OCI-LY1 (cell line): ENCODE results near the gene PID1.

Experiments used
- H2AFZ ChIP-seq: fragments of 200-600 bp; sonication (generic), shearing (Covaris generic); 2 replicates; pipeline ENCODE4 v1.6.0; 2014; ENCODE audit warnings: antibody characterized with exemption, mild to moderate bottlenecking, low read length
- H3F3A ChIP-seq: fragments of 200-600 bp; sonication (generic), shearing (Covaris generic); 2 replicates; pipeline ENCODE4 v1.6.0; 2014; ENCODE audit warnings: mild to moderate bottlenecking, antibody characterized with exemption, low read length, moderate library complexity; ENCODE audit not compliant: insufficient read depth
- H3K27ac ChIP-seq: fragments of 200-600 bp; sonication (generic); 2 replicates; pipeline ENCODE4 v1.5.1; 2014; ENCODE audit warnings: low read length, mixed run types, mild to moderate bottlenecking, low read depth; ENCODE audit not compliant: poor library complexity, severe bottlenecking
- H3K27me3 ChIP-seq: fragments of 200-600 bp; sonication (generic); 2 replicates; pipeline ENCODE4 v1.6.0; 2014; ENCODE audit warnings: antibody characterized with exemption, mild to moderate bottlenecking, low read length, moderate library complexity; ENCODE audit not compliant: insufficient read depth
- H3K36me3 ChIP-seq: fragments of 200-600 bp; sonication (generic); 2 replicates; pipeline ENCODE4 v1.6.1; 2014; ENCODE audit warnings: mild to moderate bottlenecking, antibody characterized with exemption, low read length, moderate library complexity, mixed read lengths; ENCODE audit not compliant: insufficient read depth
- H3K4me1 ChIP-seq: fragments of 200-600 bp; sonication (generic); 2 replicates; pipeline ENCODE4 v1.5.1; 2014; ENCODE audit warnings: mild to moderate bottlenecking, low read length, moderate library complexity; ENCODE audit not compliant: insufficient read depth, severe bottlenecking
- H3K4me2 ChIP-seq: fragments of 200-600 bp; sonication (generic), shearing (Covaris generic); 2 replicates; pipeline ENCODE4 v1.6.1; 2014; ENCODE audit warnings: low read length
- H3K4me3 ChIP-seq: fragments of 200-600 bp; sonication (generic); 2 replicates; pipeline ENCODE4 v1.5.1; 2014; ENCODE audit warnings: low read length, low read depth, mild to moderate bottlenecking, mixed read lengths; ENCODE audit not compliant: poor library complexity, severe bottlenecking
- H3K79me2 ChIP-seq: fragments of 200-600 bp; shearing (Covaris generic); 2 replicates; pipeline ENCODE4 v1.6.1; 2016; ENCODE audit warnings: mixed run types, low read length, mixed read lengths; ENCODE audit not compliant: insufficient read depth
- H3K9ac ChIP-seq: fragments of 200-600 bp; sonication (generic), shearing (Covaris generic); 2 replicates; pipeline ENCODE4 v1.6.1; 2014; ENCODE audit warnings: mild to moderate bottlenecking, low read length, mixed read lengths
- H3K9me2 ChIP-seq: fragments of 200-600 bp; sonication (generic), shearing (Covaris generic); 2 replicates; pipeline ENCODE4 v1.6.1; 2014; ENCODE audit warnings: low read depth, mild to moderate bottlenecking, low read length, mixed read lengths
- H3K9me3 ChIP-seq: fragments of 200-600 bp; shearing (Covaris generic); 2 replicates; pipeline ENCODE4 v1.6.1; 2014; ENCODE audit warnings: low read length, mixed read lengths
- H4K20me1 ChIP-seq: fragments of 200-600 bp; sonication (generic), shearing (Covaris generic); 2 replicates; pipeline ENCODE4 v1.6.0; 2016; ENCODE audit warnings: mild to moderate bottlenecking, low read length; ENCODE audit not compliant: insufficient read depth
- EZH2 ChIP-seq: fragments of 200-600 bp; sonication (generic), shearing (Covaris generic); IDR thresholded peaks from 2 replicates; pipeline ENCODE4 v1.8.0; 2017; ENCODE audit warnings: borderline replicate concordance, mixed run types, mild to moderate bottlenecking, antibody characterized with exemption, low read length, moderate library complexity, mixed read lengths
- TF ChIP-seq, protein P1 (sequence below): fragments of 200-600 bp; sonication (generic), shearing (Covaris generic); IDR thresholded peaks from 2 replicates; pipeline ENCODE4 v1.5.1; 2017; ENCODE audit warnings: mild to moderate bottlenecking, antibody characterized with exemption, low read length, moderate library complexity, mixed read lengths

PID1 gene

DNA sequence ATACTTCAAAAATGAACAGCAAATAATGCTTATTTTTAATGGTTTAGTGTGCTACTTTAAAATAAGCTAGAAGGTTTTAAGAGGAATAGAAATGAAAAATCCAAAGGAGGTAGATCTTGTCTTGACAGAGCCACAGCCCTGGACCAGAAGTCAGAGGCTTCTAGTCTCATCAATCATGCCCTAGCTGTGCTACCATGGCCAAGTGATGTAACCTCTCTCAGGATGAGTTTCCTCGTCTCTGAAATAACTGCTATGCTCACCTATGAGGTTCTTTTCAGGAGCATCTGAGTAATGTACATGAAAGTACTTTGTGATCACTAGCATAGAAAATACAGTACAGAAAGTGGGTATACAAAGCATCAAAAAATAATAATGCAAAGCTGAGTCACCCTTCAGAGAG is 248.4 kb downstream of the PID1 start:
- TF ChIP-seq, protein P1, sequence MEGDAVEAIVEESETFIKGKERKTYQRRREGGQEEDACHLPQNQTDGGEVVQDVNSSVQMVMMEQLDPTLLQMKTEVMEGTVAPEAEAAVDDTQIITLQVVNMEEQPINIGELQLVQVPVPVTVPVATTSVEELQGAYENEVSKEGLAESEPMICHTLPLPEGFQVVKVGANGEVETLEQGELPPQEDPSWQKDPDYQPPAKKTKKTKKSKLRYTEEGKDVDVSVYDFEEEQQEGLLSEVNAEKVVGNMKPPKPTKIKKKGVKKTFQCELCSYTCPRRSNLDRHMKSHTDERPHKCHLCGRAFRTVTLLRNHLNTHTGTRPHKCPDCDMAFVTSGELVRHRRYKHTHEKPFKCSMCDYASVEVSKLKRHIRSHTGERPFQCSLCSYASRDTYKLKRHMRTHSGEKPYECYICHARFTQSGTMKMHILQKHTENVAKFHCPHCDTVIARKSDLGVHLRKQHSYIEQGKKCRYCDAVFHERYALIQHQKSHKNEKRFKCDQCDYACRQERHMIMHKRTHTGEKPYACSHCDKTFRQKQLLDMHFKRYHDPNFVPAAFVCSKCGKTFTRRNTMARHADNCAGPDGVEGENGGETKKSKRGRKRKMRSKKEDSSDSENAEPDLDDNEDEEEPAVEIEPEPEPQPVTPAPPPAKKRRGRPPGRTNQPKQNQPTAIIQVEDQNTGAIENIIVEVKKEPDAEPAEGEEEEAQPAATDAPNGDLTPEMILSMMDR, result no peak
- no peak for TF ChIP-seq EZH2
- no peak overlapping the region for H3K4me3 ChIP-seq
- H3K36me3 ChIP-seq, result no peaks in the 10 kb centered on the region
- no peaks in the 10 kb centered on the region for H3K27me3 ChIP-seq
- no peaks in the 10 kb centered on the region for H4K20me1 ChIP-seq
- no peak overlapping the region for H3K27ac ChIP-seq
- H2AFZ ChIP-seq, result no peak overlapping the region
- no peaks in the 10 kb centered on the region; the same call in 1 of the 2 replicates for H3K79me2 ChIP-seq
- H3F3A ChIP-seq, result no peaks in the 10 kb centered on the region
- H3K9ac ChIP-seq, result no peak overlapping the region
- H3K9me3 ChIP-seq, result no peaks in the 10 kb centered on the region
- no peaks in the 10 kb centered on the region for H3K4me1 ChIP-seq
- no peaks in the 10 kb centered on the region for H3K9me2 ChIP-seq
- no peak overlapping the region for H3K4me2 ChIP-seq

DNA sequence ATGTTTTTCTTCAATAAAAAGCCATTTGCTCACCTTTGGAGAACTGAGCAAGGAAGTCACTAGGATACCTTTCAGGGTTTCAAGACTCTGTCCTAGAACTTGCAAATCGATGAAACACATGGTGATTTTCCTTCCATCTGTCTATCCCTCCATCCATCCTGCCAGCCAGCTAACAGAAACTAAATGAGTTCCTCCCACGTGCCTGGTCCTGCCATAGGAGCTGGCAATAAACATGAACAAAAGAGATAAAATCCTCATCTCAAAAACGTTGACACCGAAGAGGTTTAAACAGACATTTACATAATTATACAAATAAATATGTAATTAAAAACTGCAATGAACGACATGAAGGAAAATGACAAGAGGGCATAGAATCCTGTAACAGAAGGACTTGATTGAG is 249.0 kb downstream of the PID1 start:
- H4K20me1 ChIP-seq, result no peaks in the 10 kb centered on the region
- no peaks in the 10 kb centered on the region for H3K36me3 ChIP-seq
- no peaks in the 10 kb centered on the region for H3K27me3 ChIP-seq
- H3K9me3 ChIP-seq, result no peaks in the 10 kb centered on the region
- H3K4me3 ChIP-seq, result no peak overlapping the region
- H3K9ac ChIP-seq, result no peak overlapping the region
- no peak overlapping the region for H3K4me2 ChIP-seq
- H2AFZ ChIP-seq, result no peak overlapping the region
- no peaks in the 10 kb centered on the region for H3K9me2 ChIP-seq
- H3K27ac ChIP-seq, result no peak overlapping the region
- no peaks in the 10 kb centered on the region for H3K4me1 ChIP-seq
- TF ChIP-seq, protein P1, result no peak
- TF ChIP-seq EZH2, result no peak
- H3K79me2 ChIP-seq, result no peaks in the 10 kb centered on the region; the same call in 1 of the 2 replicates
- no peaks in the 10 kb centered on the region for H3F3A ChIP-seq

DNA sequence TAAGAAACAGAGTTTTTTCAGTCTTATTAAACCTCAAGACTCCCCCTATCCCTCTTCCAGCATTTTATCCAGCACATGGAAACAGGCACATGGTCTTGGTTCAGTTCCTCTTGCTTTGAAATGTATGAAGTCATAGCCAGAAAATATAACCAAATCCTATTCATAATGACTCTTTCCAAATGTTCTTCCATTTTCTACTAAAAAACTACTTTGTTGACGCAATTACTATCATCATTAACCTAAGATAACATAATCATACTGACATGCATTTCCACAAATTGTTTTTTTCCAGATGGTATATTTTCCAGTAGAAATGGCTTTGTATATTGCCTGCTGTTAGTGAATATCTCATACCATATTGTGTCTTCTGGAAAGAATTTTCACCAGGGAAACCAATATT is 261.3 kb downstream of the PID1 start:
- no peaks in the 10 kb centered on the region for H3K4me1 ChIP-seq
- no peak overlapping the region for H3K4me2 ChIP-seq
- H3K36me3 ChIP-seq, result no peaks in the 10 kb centered on the region
- H3K9me3 ChIP-seq, result no peaks in the 10 kb centered on the region
- TF ChIP-seq, protein P1, result no peak
- no peak for TF ChIP-seq EZH2
- H3K9me2 ChIP-seq, result no peaks in the 10 kb centered on the region
- no peak overlapping the region for H3K27ac ChIP-seq
- H2AFZ ChIP-seq, result no peak overlapping the region
- no peak overlapping the region for H3K4me3 ChIP-seq
- H4K20me1 ChIP-seq, result no peaks in the 10 kb centered on the region
- H3K79me2 ChIP-seq, result no peaks in the 10 kb centered on the region
- no peaks in the 10 kb centered on the region for H3F3A ChIP-seq
- no peaks in the 10 kb centered on the region for H3K27me3 ChIP-seq
- H3K9ac ChIP-seq, result no peak overlapping the region
